Measurements from ENCODE around the gene ADAP2.
A peak's percentile ranks its signal among the peaks of the same experiment; 100 is the strongest.
"Not testable (repeated sequence)": the region's sequence is repeated elsewhere in the genome, so short reads cannot be mapped to it uniquely, and the experiment has no call there.

ADAP2 gene, protein sequence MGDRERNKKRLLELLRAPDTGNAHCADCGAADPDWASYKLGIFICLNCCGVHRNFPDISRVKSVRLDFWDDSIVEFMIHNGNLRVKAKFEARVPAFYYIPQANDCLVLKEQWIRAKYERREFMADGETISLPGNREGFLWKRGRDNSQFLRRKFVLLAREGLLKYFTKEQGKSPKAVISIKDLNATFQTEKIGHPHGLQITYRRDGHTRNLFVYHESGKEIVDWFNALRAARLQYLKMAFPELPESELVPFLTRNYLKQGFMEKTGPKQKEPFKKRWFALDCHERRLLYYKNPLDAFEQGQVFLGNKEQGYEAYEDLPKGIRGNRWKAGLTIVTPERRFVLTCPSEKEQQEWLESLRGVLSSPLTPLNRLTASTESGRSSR

DNA sequence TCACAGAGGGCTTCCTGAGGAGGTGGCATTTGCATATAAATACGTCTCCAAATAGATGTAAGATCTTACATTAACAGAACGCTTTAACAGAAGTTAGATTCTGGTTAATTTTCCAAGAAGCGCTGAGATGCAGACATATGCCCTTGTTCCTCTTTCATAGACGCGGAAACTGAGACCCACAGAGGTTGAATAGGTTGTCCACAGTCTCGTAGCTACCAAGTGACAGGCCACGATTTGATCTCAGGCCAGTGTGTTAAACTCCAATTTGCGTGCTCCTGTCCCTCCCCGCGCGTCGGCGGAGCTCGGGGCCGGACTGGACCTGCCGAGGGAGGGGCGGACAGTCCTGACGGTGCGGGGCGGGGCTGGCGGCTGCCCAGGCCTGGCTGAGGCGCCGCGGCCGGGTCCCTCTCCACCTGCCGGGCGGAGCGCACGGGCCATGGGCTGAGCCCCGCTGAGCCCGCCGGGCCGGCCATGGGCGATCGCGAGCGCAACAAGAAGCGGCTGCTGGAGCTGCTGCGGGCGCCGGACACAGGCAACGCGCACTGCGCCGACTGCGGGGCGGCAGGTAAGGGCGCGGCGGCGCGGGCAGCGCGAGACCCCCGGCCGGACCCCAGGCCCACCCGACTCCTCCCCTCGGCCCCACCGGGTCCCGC is at the start of gene ADAP2:
Gene ADAP2 (plus strand): TSS at position 402 of the 653 bp plus-strand sequence. CDS start 70 bp downstream, at position 472.
- no peak for DNase-seq

DNA sequence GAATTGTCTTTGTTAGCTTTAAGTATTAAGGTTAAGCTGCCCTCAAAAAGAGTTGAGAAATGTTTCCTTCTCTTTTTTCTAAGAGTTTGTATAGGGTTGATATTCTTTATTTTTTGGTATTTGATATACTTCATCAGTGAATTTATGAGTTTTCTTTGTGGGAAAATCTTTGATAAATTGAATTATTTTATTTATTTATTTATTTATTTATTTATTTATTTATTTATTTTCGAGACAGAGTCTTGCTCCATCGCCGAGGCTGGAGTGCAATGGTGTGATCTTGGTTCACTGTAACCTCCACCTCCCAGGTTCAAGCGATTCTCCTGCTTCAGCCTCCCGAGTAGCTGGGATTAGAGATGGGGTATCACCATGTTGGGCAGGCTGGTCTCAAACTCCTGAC is 35.6 kb upstream of the ADAP2 start:
- no peak for DNase-seq

DNA sequence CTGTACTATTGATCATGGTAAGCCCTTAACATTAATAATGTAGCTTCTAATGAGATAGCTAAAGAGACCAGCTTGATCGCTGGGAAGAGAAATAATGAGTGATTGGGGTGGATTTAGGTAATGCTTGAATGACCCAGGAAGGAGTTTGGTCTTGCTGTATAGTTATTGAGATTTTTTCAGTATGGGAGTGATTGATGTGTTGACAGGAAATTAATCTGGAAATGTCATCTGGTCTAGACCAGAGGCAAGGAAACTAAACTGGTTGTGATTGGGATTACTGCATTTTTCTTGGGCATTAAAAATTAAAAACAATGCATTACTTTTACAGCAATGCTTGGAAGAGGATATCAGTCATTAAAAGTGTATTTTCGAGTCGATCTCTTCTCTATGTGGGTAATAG is 27.5 kb upstream of the ADAP2 start:
- no peak for DNase-seq

DNA sequence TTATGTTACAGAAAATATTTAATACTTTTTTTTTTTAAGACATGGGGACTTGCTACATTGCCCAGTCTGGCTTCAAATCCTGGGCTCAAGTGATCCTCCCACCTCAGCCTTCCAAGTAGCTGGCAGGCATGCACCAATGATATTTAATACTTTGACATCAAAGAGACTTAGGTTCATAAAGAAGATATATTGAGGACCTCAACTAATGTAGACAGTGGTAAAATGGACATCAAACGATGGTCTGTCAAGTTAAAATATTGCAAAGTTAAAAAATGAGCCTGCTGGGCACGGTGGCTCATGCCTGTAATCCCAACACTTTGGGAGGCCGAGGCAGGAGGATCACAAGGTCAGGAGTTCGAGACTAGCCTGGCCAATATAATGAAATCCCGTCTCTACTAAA is 24.4 kb upstream of the ADAP2 start:
- no peak for DNase-seq

DNA sequence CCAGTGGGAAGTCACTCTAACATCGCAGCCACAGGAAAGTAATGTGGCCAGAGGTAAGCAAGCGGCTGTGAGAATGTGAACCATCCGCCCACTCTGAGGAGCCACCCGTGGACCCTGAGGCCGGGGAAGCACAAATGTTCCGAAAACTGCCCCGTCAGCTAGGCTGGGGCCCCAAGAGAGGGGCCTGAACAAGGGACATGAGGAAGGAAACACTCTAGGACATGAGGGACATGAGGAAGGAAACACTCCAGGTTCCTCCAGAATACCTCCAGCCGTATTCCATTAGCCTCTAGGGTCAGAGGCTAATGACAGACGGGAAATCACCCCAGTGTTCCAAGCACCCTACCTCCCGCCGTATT is 16.0 kb upstream of the ADAP2 start:
- DNase-seq, result no peak

DNA sequence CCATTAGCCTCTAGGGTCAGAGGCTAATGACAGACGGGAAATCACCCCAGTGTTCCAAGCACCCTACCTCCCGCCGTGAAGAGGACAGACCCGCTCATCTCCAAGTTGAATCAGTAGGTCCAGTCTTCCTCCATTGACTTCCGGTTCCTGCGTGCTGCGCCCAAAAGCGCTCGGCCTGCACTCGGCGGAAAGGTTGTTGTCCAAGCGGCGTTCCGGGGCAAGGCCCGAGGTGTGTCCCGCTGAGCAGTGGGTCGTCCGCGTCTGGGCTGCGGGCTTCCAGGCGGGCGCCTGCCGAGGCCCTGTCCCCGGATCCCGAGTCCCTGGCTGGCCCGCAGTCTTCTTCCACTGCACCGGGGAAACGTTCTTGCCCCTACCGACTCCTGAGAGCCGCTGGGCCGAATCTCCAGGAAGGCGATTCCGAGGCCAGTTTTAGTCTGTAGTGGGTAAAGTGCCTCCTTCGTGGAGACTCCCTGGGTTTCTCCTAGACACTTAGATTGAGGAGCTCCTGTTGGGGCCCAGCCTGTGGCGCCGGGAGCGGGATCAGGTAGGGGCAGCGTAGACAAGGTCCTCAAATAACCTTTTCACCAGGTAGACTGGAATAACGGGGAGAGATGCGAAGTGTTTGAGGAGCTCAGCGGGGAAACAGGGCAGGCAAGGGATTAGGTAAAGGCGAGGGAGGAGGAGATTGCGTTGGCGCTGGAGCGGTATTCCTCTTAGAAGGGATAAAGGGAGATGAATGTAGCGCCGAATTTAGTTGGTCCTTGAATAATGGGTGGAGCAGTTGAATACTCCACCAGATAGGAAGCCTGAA is 15.4 kb upstream of the ADAP2 start, which contains the start of gene TEFM:
Gene TEFM (minus strand): TSS at position 138 of the 811 bp plus-strand sequence. CDS start 40 bp downstream, at position 98.
- DNase-seq, result peak; percentile 88

DNA sequence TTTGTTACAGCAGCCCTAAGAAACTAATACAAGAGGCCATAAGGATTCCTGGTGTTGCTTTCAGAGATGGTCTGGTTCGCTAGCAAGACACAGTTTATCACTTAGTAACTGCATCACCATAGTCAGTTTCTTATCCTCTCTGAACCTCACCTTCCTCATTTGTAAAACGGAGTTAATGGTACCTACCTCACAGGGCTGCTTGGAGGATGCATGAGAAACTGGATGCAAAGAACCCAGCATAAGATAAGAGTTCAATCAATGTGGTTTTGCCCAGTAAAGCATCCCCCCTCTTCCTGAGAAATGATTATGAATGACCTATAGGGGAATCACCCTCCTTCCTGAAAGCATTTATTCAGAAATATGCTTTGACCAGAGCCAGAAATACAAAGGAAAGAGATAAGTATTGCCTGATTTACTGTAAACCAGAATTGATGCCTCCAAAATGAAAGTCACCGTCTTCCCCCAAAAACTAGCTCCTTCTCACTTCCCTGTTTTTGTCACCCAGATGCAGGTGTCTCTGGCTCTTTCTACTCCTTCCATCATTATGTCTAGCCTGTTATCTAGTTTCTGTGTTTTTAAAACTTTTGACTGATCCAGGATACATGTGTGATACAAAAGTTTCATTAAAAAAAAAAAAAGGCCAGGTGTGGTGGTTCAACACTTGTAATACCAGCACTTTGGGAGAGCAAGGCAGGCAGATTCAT is 12.9 kb upstream of the ADAP2 start:
- no peak for DNase-seq

DNA sequence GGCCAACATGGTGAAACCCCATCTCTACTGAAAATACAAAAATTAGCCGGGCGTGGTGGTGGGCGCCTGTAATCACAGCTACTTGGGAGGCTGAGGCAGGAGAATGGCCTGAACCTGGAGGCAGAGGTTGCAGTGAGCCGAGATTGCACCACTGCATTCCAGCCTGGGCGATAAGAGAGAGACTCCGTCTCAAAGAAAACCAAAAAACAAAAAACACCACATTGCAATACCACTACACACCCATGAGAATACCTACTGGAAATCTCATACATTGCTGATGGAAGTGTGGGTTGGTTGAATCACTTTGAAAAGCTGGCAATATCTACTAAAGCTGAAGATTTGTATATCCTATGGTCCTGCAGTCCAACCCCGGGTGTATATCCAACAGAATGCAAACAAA is 11.6 kb upstream of the ADAP2 start:
- DNase-seq, result not testable (repeated sequence)

DNA sequence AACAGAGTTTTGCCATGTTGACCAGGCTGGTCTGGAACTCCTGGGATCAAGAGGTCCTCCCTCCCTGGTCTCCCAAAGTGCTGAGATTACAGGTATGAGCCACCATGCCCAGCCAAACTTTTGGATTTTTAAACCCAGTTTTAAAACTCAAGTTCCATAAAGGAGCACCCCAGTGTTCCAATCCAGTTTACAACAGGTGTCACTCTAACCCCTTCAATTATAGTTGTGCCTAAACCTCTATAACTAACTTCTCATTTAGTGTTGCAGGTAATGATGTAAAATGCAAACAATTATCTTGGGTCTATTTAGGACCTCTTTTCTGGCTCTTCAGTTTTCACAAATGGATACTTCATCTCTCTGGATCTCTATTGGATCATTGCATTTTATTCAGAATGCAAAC is 7.8 kb upstream of the ADAP2 start:
- no peak for DNase-seq

DNA sequence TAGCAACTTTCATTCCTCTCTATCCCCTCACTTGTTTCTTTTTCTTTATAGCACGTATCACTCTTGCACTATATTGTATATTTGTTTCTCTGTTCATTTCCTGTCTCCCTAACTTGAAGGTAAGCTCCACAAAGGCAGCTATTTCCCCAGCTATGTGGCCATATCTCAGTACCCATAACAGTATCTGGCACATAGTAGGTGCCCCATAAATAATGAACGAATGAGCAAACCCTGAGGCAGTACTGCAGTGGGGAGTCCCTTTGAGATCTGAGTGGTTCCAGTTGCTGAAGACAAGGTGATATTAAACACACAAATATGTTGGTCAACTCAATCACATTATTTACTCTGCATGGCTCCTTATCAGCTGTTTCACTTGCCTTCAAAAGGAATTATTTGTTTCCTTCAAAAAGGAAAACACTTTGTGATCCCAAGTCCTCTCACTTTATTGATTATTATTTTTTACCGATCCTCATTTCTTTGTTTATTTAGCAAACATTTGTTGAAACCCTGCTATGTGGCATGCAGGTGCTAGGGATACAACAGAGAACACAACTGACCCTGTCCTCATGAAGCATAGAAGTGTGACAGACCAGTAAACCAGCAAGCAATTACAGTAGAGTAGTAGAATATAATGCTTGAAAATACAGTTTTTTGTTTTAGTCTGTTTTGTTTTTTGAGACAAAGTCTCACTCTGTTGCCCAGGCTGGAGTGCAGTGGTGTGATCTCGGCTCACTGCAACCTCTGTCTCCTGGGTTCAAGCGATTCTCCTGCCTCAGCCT is 5.7 kb upstream of the ADAP2 start:
- DNase-seq, result no peak

DNA sequence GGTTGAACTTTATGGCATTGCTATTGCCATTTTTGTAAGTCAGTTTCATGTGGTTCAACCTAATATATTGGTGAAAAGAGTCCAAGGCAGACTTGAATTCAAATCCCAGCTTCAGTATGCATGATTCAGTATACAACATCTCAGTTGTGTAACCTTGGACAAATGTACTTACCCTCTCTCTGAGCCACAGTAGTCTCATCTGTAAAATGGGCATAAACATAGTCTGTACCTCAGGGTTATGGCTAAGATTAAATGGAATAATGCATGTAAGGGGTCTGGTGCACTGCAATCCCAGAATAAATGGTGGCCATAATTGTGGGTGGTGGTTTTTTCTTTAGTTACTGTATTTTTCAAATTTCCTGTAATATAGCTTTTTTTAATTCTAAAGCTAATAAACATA is 4.7 kb upstream of the ADAP2 start:
- DNase-seq, result no peak

DNA sequence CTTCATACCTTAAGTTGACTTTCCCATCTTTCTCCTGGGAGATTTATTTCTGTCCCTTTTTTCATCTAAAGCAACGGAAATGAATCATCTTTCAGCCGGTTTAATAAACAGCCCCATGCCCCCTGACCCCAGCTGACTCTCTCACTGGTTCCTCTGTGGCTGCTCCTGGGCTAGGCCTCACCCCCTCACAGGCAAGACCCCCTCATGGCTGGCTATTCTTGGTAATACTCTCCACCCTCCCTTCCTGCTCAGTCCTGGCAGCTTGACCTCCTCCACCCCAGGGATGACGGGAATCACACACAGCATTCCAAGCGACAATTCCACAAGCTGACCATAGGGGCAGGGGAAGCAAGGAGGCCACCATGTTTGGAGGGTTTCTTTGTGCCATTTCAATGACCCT is 1.5 kb upstream of the ADAP2 start:
- DNase-seq, result no peak

DNA sequence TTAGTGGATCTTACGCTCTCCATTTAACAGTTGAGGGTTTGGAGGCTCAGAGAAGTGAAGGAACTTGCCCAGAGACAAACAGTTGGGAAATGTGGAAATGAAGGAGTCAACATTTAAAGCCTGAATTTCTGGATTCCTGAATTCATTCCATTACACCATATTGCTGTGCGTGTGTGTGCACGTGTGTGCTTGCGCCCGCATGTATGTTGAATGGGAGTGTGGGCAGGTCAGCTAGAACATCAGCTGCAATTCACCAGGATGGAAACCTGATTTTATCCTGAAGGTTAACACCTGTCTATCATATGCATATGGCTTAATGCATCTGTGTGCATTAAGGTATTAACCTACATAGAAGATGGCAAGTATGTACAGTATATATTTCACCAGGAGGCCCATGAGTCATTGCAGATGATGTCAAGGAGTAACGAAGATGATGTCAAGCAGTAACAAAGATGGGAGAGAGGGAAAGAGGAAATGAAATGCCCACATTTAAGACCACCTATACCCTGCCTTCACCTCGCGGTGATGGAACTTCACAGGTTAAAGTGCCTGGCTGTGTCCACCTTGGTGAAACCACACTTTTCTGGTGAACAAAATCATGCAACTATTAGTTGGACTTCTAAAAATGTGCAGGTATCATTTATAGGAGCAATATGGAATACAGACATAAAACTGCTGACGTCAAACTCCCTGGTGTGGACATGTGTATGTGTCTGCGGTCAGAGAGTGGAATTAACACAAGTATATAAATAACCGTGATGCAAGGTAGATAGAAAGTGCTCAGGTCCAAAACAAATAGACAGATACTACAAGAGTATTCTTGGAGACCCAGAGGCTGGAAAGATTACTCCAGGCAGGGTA is 832 bp upstream of the ADAP2 start:
- DNase-seq, result no peak

DNA sequence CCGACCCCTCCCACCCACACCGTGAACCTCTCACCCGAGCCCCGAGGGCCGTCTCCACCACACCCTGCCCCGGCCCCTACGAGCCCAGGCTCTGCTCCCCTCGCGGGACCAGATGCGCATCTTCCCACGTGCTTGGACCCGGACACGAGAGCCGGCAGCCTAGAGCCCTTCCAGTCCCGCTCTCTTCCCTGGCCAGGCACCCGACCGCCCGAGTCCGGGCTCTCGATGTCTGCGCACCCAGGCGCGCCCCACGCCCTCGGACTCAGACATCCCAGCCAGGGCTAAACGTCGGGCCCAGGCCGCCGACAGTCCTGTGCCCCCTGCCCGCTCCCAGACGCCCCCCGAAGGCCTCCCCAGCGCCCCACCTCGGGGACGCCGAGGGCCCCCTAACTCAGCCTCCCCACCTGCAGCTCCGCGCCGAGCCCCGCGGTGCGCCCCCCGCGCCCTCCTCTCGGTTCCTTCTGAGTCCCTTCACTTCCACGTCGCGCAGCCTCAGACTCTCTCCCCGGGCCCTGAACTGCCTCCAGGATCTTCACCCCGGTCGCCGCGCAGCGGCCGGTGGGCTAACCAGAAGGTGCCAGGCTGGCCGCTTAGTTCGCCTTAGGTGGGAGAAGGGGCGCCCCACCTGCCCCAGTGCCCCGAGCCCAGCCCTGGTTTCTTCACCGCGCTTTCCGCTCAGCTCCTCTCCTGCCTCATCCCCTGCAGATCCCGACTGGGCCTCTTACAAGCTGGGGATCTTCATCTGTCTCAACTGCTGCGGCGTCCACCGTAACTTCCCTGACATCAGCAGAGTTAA is 688 bp downstream of the ADAP2 start:
- no peak for DNase-seq

DNA sequence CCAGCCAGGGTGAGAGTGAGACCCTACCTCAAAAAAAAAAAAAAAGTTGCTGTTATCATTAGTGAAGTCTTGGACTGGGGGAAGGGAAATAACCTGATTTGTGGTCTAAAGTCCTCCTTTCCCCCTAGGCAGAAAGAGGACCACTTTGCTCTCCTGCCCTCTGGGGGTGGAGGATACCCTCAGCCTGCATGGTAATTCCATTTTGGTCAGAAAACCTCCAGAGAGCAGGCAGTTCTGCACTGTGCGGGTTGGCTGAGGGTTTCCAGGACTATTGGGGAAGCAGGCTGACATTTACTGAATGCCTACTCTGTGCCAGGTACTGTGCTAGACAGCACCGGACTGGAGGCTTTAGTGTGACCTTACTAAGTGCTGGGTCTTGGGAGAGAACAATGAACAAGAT is 2.6 kb downstream of the ADAP2 start:
- no peak for DNase-seq

DNA sequence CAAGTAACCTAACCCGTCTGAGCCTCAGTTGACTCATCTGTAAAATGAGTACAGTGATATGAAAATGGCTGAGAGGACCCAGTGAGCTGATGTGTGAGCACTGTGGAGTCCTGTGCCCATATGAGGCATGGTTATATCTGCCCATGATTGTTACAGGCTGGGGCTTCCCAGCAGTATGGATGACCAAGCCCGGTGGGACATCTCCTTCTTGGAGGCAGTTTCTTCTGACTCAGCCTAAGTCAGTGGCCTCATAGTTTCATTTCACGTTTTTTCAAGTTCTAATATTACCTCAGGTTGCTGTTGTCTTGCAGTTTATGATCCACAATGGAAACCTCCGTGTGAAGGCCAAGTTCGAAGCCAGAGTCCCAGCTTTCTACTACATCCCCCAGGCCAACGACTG is 4.8 kb downstream of the ADAP2 start:
- no peak for DNase-seq

DNA sequence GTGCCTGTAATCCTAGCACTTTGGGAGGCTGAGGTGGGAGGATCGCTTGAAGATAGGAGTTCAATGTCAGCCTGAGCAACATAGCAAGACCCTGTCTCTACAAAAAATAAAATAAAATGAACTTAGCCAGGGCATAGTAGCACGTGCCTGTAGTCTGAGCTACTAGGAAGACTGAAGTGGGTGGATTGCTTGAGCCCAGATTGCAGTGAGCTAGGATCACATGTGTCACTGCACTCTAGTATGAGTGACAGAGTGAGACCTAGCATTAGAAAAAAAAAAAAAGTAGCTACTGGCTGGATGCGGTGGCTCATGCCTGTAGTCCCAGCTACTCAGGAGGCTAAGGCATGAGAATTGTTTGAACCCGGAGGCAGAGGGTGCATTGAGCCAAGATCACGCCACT is 6.0 kb downstream of the ADAP2 start:
- no peak for DNase-seq

DNA sequence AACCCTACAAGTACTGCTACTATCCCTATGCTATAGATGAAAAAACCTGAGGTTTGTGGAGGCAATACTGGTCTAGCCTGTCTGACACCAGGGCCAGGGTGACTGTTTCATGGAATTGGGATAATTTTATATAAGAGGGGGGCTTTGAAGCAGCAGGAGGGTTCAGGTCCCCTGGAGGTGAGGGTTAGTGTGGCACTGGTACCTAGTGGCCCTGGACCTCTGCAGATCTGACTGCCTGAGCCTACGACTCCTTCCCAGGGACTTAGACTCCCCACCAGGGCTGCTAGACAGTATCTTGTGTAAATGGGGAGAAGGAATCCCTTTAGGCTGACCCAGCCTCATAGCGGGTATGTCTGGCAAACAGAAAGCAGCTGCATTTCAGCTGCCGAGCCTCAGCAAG is 6.8 kb downstream of the ADAP2 start:
- DNase-seq, result no peak

DNA sequence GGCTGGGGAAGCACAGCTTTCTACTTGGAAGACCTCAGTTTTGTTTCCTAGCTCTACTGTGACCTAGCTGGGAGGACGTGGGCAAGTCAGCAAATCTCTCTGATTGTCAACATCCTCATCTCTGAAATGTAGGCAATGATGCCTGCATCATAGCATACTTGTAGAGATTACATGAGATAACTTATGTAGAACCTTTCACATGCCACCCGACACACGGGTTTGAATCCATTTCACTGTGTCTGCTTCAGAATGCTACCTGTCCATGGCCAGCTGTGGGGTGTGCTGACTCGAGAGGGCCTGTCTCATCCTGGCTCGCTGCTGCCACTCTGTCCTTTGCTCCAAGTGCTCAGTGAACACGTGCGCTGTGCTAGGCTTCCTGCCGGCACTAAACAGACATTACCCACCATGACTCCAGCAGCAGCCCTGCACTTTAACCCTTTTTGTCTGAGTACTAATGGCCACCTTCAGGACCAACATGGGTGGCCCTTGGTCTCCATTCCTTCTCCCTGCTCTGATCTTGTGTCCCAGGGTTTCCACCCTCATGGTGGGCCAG is 7.4 kb downstream of the ADAP2 start:
- DNase-seq, result no peak

DNA sequence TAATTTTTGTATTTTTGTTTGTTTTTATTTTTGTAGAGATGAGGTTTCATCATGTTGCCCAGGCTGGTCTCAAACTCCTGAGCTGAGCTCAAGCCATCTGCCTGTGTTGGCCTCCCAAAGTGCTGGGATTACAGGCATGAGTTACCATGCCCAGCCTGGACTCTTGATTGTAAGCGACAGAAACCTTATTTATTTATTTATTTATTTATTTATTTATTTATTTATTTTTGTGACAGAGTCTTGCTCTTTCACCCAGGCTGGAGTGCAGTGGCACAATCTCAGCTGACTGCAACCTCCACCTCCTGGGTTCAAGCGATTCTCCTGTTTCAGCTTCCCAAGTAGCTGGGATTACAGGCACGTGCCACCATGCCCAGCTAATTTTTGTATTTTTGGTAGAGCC is 8.1 kb downstream of the ADAP2 start:
- DNase-seq, result not testable (repeated sequence)
